GM18526 (cell line): ENCODE data around the gene OCLN.
A peak's percentile ranks its signal among the peaks of the same experiment; 100 is the strongest.

ENCODE experiments used
- POLR2A ChIP-seq: IDR thresholded peaks from 3 replicates; pipeline ENCODE4 v1.6.1; 2011; ENCODE audit not compliant: insufficient read length; ENCODE audit errors: extremely low read depth

Gene OCLN, protein sequence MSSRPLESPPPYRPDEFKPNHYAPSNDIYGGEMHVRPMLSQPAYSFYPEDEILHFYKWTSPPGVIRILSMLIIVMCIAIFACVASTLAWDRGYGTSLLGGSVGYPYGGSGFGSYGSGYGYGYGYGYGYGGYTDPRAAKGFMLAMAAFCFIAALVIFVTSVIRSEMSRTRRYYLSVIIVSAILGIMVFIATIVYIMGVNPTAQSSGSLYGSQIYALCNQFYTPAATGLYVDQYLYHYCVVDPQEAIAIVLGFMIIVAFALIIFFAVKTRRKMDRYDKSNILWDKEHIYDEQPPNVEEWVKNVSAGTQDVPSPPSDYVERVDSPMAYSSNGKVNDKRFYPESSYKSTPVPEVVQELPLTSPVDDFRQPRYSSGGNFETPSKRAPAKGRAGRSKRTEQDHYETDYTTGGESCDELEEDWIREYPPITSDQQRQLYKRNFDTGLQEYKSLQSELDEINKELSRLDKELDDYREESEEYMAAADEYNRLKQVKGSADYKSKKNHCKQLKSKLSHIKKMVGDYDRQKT

DNA sequence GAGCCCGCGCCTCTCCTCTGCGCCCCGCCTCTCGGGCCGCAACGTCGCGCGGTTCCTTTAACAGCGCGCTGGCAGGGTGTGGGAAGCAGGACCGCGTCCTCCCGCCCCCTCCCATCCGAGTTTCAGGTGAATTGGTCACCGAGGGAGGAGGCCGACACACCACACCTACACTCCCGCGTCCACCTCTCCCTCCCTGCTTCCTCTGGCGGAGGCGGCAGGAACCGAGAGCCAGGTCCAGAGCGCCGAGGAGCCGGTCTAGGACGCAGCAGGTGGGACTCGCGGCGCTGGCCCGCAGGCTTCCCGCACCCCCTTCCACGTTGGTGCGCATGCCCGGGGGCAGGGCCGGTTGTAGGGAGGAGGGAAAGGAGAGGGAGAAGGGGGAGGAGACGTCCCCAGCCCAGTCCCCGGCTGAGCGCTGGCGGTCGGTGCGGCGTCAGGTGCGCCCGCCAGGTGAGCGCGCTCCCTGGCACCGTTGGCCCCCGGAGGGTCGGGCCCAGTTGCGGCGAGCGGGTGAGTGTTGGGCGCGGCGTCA, at the start of gene OCLN:
TSS of gene OCLN (plus strand) at position 400 of the 532 bp plus-strand sequence. CDS start 11,455 bp downstream, outside the sequence.
- TF ChIP-seq POLR2A, result peak; percentile 28

- TF ChIP-seq POLR2A, result no peak
These were observed 48.3 kb upstream of the OCLN start for GRCh38 chr5:69444127-69444754.

GRCh38 chr5:69449511-69449910, 43.1 kb upstream of the OCLN start:
- no peak for TF ChIP-seq POLR2A

DNA sequence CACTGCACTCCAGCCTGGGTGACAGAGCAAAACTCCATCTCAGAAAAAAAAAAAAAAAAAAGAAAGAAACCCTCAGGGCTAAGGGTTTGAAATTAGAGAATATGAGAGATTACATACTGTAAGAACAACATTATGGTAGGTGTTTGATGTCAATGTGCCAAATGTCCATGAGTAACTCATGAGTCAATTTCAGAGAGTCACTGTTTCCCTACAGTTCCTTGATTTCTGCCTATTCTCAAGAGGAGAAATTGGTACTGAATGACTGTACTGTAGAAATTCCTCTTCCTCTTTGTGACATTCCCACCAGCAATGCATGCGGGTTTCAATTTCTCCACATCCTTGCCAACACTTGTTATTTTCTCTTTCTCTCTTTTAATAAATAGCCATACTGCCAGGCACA, 42.5 kb upstream of the OCLN start:
- no peak for TF ChIP-seq POLR2A

GRCh38 chr5:69451941-69452647, 40.5 kb upstream of the OCLN start:
- TF ChIP-seq POLR2A, result no peak

DNA sequence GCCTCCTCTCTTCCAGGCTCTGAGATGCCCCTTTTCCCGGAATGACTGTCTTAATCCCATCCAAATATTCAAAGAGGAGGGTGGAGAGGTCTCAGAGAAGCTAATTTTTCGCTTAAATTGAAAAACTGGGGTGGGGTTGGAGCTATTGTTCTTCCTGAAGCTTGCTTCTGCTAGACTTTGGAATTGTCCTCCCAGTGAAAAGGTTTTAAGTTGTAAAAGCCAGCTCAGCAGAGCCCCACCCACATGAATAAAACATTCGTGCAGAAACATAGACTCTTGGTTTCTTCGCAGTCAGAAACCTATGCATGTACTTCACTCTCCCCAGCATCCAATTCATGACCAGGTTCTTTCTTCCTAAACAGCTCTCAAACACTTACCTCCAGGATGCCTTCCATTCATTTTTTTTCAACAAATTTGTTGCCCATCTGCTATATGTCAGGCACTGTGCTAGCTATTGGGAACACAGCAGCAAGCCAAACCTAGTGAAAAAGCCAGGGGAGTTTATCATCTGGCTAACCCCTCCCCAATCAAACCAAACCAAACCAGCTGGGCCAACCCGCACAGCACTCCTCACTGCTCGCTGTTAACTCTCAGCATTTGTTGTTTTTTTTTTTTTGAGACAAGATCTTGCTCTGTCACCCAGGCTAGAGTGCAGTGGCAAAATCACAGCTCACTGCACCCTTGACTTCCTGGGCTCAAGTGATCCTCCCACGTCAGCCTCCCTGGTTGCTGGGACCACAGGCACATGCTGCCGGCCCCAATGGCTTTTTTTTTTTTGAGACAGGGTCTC, 37.9 kb upstream of the OCLN start:
- no peak for TF ChIP-seq POLR2A

DNA sequence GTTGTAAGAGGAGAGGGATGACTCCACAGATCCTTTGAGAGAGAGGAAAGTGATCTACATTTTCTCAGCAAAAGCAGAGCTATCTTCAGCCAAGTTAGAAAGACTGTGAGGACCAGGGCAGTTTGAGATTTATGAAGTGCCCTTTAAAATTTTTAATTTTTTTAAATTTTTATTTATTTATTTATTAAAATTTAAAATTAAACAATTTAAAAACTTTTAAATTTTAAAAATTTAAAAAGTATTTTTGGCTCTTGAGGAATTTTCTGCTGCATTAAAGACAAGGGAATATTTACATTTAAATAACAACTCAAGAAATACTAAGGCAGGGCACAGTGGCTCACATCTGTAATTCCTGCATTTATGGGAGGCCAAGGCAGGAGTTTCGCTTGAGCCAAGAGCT, 30.4 kb upstream of the OCLN start:
- no peak for TF ChIP-seq POLR2A

GRCh38 chr5:69467442-69468225, 25.0 kb upstream of the OCLN start:
- TF ChIP-seq POLR2A, result no peak

DNA sequence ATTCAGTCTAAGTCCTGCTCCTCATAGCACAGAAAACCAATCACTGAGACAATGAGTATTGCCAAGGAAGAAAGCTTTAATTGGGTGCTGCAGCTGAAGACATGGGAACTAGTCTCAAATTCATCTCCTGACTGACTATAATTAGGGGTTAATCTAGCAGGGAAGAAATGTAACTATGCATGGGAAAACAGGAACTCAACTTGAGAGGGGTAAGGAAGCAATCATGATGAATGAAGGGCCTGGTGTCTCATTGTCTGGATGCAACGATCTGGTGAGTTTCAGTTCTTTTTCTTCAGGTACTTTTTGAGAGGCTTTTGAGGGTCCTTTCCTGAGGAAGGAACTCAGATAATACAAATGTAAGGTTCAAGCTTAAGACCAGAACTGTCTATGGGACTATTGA, 24.0 kb upstream of the OCLN start:
- TF ChIP-seq POLR2A, result no peak

DNA sequence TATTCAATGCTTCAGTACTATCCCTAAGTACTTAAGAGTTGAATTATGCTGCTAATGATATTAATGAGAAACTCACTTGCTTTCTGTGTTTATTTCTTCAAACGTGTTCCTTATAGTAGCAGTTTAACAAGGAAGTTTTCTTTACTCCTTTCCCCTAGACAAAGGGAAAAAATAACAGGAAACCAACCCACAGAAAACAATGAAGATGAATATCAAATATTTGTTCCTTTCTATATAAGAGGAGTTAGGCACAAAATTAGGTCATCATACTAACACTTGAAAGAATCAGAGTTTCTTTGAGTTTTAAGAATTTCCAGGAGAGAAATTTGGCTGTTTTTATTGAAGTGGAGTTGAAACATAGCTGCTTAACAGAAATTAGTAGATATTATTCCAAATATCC, 15.4 kb upstream of the OCLN start:
- no peak for TF ChIP-seq POLR2A

GRCh38 chr5:69484891-69485290, 7.7 kb upstream of the OCLN start:
- TF ChIP-seq POLR2A, result no peak

GRCh38 chr5:69485471-69485870, 7.1 kb upstream of the OCLN start:
- TF ChIP-seq POLR2A, result no peak

DNA sequence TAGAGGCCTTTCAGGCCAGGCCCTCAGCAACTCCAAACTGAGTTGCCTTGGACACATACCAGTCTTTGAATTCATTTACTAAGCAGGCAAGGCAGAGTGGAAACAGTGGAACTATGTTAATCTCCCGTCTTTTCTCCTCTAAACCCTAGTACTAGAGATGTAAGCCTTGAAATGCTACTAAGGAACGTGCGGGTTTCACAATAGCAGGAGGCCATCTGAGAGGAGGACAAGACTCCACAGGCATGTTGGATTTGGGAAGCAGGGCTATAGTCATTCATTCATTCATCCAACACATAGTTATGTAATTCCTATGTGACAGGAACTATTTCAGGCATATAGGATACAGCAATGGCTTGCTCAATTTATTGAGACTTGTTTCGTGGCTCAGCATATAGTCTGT, 3.3 kb upstream of the OCLN start:
- TF ChIP-seq POLR2A, result no peak

DNA sequence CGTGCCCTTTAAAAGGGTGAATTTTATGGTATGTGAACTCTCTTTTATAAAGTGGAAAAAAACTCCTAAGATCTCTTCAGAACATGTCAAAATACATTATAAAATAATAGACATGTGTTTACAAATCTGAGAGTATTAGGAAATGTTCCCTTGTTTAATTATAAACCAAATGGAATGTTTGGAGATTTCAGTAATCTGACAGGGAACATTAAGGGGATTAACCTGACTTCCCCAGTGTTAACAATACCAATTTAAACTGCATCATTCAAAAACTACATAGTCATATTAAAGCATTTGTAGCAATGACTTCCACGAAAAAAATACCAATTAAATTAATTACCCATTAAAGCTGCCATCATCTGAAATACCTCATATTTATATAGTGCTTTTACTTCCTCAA, 1.6 kb upstream of the OCLN start:
- TF ChIP-seq POLR2A, result no peak
